ENCODE data around the gene RAD9A. TPM values are rescaled to one million over a fixed set of nuclear protein-coding genes. Genes with fewer than 3 reads are reported as not detected.

The RAD9A gene
- total RNA-seq, 6 donors from 2014 or later: 20.4 to 115 (median 28.2) TPM

- no peak for TF ChIP-seq EP300 (IDR thresholded peaks at IDR 0.05)
These were observed 33.7 kb upstream of the RAD9A start for GRCh38 chr11:67357831-67358670.

DNA sequence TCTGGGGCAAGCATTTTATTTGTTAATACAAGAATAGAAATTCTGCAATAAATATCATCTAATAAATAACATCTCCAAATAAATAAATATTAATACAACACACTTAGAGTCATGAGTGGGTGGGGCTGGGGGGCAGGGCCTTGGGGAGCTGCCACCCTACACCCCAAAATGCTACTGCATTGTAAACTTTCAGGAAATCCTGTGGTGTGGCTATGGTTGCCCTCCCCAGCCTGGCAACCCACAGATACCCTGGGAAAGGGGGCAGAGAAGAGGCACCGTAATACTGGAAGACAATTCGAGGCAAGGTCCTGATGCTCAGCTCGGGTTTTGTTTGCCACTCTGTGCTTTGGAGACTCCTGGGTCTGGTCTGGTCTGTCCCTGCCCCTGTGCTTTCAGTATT is 27.6 kb upstream of the RAD9A start:
- H3K4me1 ChIP-seq: peaks cover 26 to 40% (median 28%) of the 10 kb centered on the region in 4 donors
- H3K27me3 ChIP-seq: no peaks in the 10 kb centered on the region
- TF ChIP-seq POLR2AphosphoS5 (IDR thresholded peaks at IDR 0.05): no peak
- TF ChIP-seq POLR2A (IDR thresholded peaks at IDR 0.05): no peak
- no peak for TF ChIP-seq EP300 (IDR thresholded peaks at IDR 0.05)
- TF ChIP-seq, protein P1, sequence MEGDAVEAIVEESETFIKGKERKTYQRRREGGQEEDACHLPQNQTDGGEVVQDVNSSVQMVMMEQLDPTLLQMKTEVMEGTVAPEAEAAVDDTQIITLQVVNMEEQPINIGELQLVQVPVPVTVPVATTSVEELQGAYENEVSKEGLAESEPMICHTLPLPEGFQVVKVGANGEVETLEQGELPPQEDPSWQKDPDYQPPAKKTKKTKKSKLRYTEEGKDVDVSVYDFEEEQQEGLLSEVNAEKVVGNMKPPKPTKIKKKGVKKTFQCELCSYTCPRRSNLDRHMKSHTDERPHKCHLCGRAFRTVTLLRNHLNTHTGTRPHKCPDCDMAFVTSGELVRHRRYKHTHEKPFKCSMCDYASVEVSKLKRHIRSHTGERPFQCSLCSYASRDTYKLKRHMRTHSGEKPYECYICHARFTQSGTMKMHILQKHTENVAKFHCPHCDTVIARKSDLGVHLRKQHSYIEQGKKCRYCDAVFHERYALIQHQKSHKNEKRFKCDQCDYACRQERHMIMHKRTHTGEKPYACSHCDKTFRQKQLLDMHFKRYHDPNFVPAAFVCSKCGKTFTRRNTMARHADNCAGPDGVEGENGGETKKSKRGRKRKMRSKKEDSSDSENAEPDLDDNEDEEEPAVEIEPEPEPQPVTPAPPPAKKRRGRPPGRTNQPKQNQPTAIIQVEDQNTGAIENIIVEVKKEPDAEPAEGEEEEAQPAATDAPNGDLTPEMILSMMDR (IDR thresholded peaks at IDR 0.05): no peak
- no peak for DNase-seq
- H3K9me3 ChIP-seq: no peaks in the 10 kb centered on the region
- no peak overlapping the region for H3K4me3 ChIP-seq
- peak overlapping the region in 1 of 4 donors; percentile 77 for H3K27ac ChIP-seq
- WGBS, 2 donors: 83 to 96% methylated on average over 3 of the region's 3 CpGs
- H3K36me3 ChIP-seq: peaks cover 0 to 13% (median 4%) of the 10 kb centered on the region in 4 donors
- ATAC-seq (ENCODE audit: low FRiP score in 2 of 2): no peak

More at GRCh38 chr11:67357831-67358670, 33.7 kb upstream of the RAD9A start:
- Histone ChIP-seq H3K9me3 (no peaks in the 10 kb centered on the region), H3K27me3 (no peaks in the 10 kb centered on the region), H3K36me3 (no peaks in the 10 kb centered on the region), H3K27ac (peak overlapping the region in 2 of 4 donors; percentile 4 to 98), H3K4me1 (peaks cover 37 to 51% (median 40%) of the 10 kb centered on the region in 4 donors), H3K4me3 (no peak overlapping the region)
- DNase-seq (no peak), ATAC-seq (ENCODE audit: low FRiP score in 2 of 2) (no peak)
- 73 to 85% methylated on average over 12 of the region's 12 CpGs for WGBS, 2 donors

DNA sequence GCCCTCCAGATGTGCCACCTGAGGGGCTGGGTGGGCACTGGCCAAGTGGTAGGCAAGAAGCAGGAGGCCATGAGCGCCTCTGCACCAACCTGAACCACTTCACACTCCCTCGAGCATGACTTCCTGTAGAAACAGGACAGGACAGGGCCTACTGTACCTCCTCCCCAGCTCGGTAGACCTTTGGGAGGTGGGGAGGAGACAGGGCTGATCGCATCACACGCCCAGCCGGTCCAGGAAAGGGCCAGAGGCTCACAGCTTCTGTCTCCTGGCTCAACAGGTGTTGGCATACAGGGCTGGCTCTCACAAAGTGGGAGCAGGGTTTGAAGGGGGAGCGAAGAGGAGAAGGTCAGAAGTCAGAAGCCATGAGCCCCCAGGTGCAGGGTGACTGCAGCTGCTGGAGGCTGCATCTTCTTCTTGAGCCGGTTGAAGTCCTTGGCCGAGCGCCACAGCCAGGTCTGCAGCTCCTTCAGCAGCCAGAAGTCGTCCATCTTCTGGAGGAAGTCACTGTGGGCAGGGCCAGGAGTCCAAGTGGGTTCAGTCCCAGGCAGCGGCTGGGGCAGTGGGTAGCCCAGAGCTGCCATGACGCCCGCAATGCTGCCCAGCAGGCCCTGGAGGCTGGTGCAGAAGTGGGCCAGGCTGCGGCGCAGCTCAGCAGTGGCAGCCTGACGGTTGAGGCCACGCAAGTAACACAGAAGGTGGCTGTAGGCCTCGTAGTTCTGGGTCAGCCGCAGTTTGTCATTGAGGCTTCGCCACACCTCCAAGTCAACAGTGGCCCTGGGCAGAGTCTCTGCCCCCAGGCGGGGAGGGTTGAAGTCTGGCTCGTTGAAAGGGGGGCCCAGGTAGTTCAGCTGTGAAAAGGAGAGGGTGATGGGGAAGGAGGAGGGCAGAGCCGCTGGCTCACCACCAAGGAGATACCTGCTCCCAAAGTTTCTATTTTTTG is 26.7 kb upstream of the RAD9A start:
- ATAC-seq (ENCODE audit: low FRiP score in 2 of 2): no peak
- TF ChIP-seq POLR2AphosphoS5 (IDR thresholded peaks at IDR 0.05) (no peak), POLR2A (IDR thresholded peaks at IDR 0.05) (no peak)
- DNase-seq: no peak
- 85 to 89% methylated on average over 20 to 22 of the region's 24 CpGs for WGBS, 2 donors
- Histone ChIP-seq H3K4me1 (peaks cover 27 to 48% (median 36%) of the 10 kb centered on the region in 4 donors), H3K9me3 (no peaks in the 10 kb centered on the region), H3K27me3 (no peaks in the 10 kb centered on the region), H3K36me3 (peaks cover 0 to 13% (median 4%) of the 10 kb centered on the region in 4 donors), H3K27ac (peak overlapping the region in 2 of 4 donors; percentile 77), H3K4me3 (no peak overlapping the region)

DNA sequence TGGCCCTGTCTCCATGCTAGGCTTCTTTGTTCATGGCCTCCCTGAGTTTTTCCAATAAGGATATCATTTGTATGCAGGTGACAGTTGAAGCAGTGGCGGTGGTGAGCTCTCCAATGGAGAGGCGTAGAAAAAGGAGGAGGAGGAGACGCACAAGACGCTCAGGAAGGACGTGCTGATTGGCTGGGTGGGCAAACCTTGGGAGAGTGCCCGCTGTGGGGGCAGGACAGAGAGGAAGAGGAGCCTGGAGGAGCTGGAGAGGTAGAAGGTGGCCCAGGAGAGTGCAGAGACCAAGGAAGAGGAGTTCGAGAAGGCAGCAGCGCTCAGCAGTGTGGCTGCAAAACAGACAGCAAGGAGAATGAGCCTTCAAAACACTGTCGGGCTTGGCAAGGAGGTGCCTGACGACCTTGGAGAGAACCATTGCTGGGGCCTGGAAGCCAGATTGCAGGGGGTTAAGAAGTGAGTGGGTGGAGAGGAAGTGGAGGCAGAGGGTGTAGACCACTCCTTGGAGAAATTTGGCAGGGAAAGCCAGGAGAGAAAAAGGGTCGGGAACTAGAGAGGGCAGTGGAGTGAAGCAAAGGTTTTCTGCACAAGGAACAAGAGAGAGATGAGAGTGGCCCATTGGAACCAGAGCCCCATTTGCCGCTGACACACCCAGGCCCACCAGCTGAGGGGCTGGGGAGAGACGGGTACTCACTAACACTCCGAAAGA is 25.9 kb upstream of the RAD9A start:
- no peak for TF ChIP-seq POLR2AphosphoS5 (IDR thresholded peaks at IDR 0.05)
- TF ChIP-seq, protein P1 (IDR thresholded peaks at IDR 0.05): no peak
- no peak for TF ChIP-seq EP300 (IDR thresholded peaks at IDR 0.05)
- TF ChIP-seq POLR2A (IDR thresholded peaks at IDR 0.05): no peak
- peak overlapping the region in 2 of 4 donors; percentile 77 for H3K27ac ChIP-seq
- H3K36me3 ChIP-seq: peaks cover 0 to 13% (median 4%) of the 10 kb centered on the region in 4 donors
- no peak for DNase-seq
- no peak overlapping the region for H3K4me3 ChIP-seq
- H3K27me3 ChIP-seq: no peaks in the 10 kb centered on the region
- H3K4me1 ChIP-seq: peaks cover 35 to 57% (median 43%) of the 10 kb centered on the region in 4 donors
- ATAC-seq (ENCODE audit: low FRiP score in 2 of 2): no peak
- H3K9me3 ChIP-seq: no peaks in the 10 kb centered on the region
- WGBS, 2 donors: 60 to 62% methylated on average over 14 of the region's 14 CpGs

GRCh38 chr11:67366546-67366945 is 25.2 kb upstream of the RAD9A start:
- H3K4me1 ChIP-seq: peaks cover 42 to 63% (median 50%) of the 10 kb centered on the region in 4 donors
- no peak overlapping the region for H3K4me3 ChIP-seq
- WGBS, 2 donors: 43% methylated on average over 8 of the region's 8 CpGs
- no peak for DNase-seq
- no peak for TF ChIP-seq EP300 (IDR thresholded peaks at IDR 0.05)
- no peak for TF ChIP-seq POLR2AphosphoS5 (IDR thresholded peaks at IDR 0.05)
- TF ChIP-seq POLR2A (IDR thresholded peaks at IDR 0.05): no peak
- TF ChIP-seq, protein P1 (IDR thresholded peaks at IDR 0.05): no peak
- H3K27ac ChIP-seq: peak overlapping the region; percentile 12 to 77 (median 54)
- peaks cover 0 to 13% (median 4%) of the 10 kb centered on the region in 4 donors for H3K36me3 ChIP-seq
- H3K9me3 ChIP-seq: no peaks in the 10 kb centered on the region
- ATAC-seq (ENCODE audit: low FRiP score in 2 of 2): peak in 1 of 2 donors; percentile 39
- no peaks in the 10 kb centered on the region for H3K27me3 ChIP-seq
